GM23338 (cell line): ENCODE data around the gene ASTN1. TPM values are rescaled to one million over a fixed set of nuclear protein-coding genes. Genes with fewer than 3 reads are reported as not detected.

Experiments used
- ATAC-seq: fragments of 200-7000 bp; cut with Tn5 transposase; 3 replicates; pipeline ENCODE4 v1.9.1; 2020
- DNase-seq: peaks from one replicate; pipeline ENCODE4 v3.0.0-alpha.2; 2015; ENCODE audit warnings: low spot score
- H2AFZ ChIP-seq: fragments of 200-600 bp; sonication (generic); 2 replicates; pipeline ENCODE4 v1.8.0; 2016; ENCODE audit warnings: antibody characterized with exemption, mild to moderate bottlenecking, moderate library complexity
- H3F3A ChIP-seq: fragments of 200-600 bp; sonication (generic); replicated peaks from 2 replicates; pipeline ENCODE4 v1.8.0; 2017; ENCODE audit warnings: antibody characterized with exemption, mixed run types, low read depth
- H3K27ac ChIP-seq: fragments of 200-600 bp; sonication (generic); 2 replicates; pipeline ENCODE4 v1.6.1; 2016; ENCODE audit warnings: low read depth
- H3K27me3 ChIP-seq: fragments of 200-600 bp; sonication (generic); 2 replicates; pipeline ENCODE4 v1.8.0; 2016; ENCODE audit warnings: mild to moderate bottlenecking, mixed run types, moderate library complexity; ENCODE audit not compliant: insufficient read depth
- H3K36me3 ChIP-seq: fragments of 200-600 bp; sonication (generic); 2 replicates; pipeline ENCODE4 v1.8.0; 2016; ENCODE audit warnings: mild to moderate bottlenecking; ENCODE audit not compliant: insufficient read depth
- H3K4me1 ChIP-seq: fragments of 200-600 bp; sonication (generic); 2 replicates; pipeline ENCODE4 v1.8.0; 2016; ENCODE audit warnings: mild to moderate bottlenecking, moderate library complexity; ENCODE audit not compliant: insufficient read depth
- H3K4me2 ChIP-seq: fragments of 200-600 bp; sonication (generic); 2 replicates; pipeline ENCODE4 v1.7.1; 2017; ENCODE audit warnings: mixed run types
- H3K4me3 ChIP-seq: fragments of 200-600 bp; sonication (generic); 2 replicates; pipeline ENCODE4 v1.6.1; 2016; ENCODE audit warnings: mixed run types
- H3K79me2 ChIP-seq: fragments of 200-600 bp; sonication (generic); replicated peaks from 2 replicates; pipeline ENCODE4 v1.8.0; 2017; ENCODE audit warnings: mild to moderate bottlenecking; ENCODE audit not compliant: insufficient read depth
- H3K9me2 ChIP-seq: fragments of 200-600 bp; sonication (generic); 2 replicates; pipeline ENCODE4 v1.8.0; 2017; ENCODE audit not compliant: insufficient read depth
- H4K20me1 ChIP-seq: fragments of 200-600 bp; sonication (generic); replicated peaks from 2 replicates; pipeline ENCODE4 v1.8.0; 2017; ENCODE audit warnings: mild to moderate bottlenecking; ENCODE audit not compliant: insufficient read depth
- H3K27ac Mint-ChIP-seq: 2 replicates; pipeline ENCODE4 v1.8.0; 2020; ENCODE audit warnings: inconsistent platforms, mild to moderate bottlenecking, moderate library complexity, mixed read lengths
- H3K27me3 Mint-ChIP-seq: 3 replicates; pipeline ENCODE4 v1.8.0; 2022; ENCODE audit warnings: low read depth, mild to moderate bottlenecking, moderate library complexity, mixed read lengths, inconsistent platforms; ENCODE audit not compliant: insufficient read depth, poor library complexity
- H3K36me3 Mint-ChIP-seq: 3 replicates; pipeline ENCODE4 v1.8.0; 2021; ENCODE audit warnings: low read depth, mild to moderate bottlenecking, inconsistent platforms, moderate library complexity, mixed read lengths
- H3K4me1 Mint-ChIP-seq: 3 replicates; pipeline ENCODE4 v1.8.0; 2020; ENCODE audit warnings: mild to moderate bottlenecking, inconsistent platforms, mixed read lengths
- H3K4me3 Mint-ChIP-seq: 3 replicates; pipeline ENCODE4 v1.8.0; 2021; ENCODE audit warnings: moderate library complexity, mild to moderate bottlenecking, inconsistent platforms, mixed read lengths
- H3K9me3 Mint-ChIP-seq: 3 replicates; pipeline ENCODE4 v1.8.0; 2020; ENCODE audit warnings: moderate library complexity, mild to moderate bottlenecking, inconsistent platforms, mixed read lengths
- CREB1 ChIP-seq: fragments of 250-450 bp; sonication (Bioruptor Pico); IDR thresholded peaks from 2 replicates; pipeline ENCODE4 v1.5.0; 2020; ENCODE audit warnings: low read depth, mild to moderate bottlenecking, moderate library complexity
- CTCF ChIP-seq, 2 experiments: fragments of 200-600 bp in 1 of 2; sonication (generic) in 1 of 2; conservative IDR thresholded peaks; 2 replicates each; pipeline versions ENCODE4 v1.5.1 to v1.6.1; 2016 to 2017; ENCODE audit warnings: antibody characterized with exemption in 2 of 2, low read depth in 2 of 2, mild to moderate bottlenecking in 2 of 2, moderate library complexity in 1 of 2
- ETS1 ChIP-seq: IDR thresholded peaks from 2 replicates; pipeline ENCODE4 v1.6.1; 2016; ENCODE audit warnings: antibody characterized with exemption
- EZH2 ChIP-seq: fragments of 200-600 bp; sonication (generic); IDR thresholded peaks from one replicate; pipeline ENCODE4 v1.8.0; 2017; ENCODE audit warnings: antibody characterized with exemption, mild to moderate bottlenecking, low read depth; ENCODE audit not compliant: unreplicated experiment
- EZH2phosphoT487 ChIP-seq: fragments of 200-600 bp; sonication (generic); IDR thresholded peaks from one replicate; pipeline ENCODE4 v1.8.1; 2018; ENCODE audit warnings: antibody characterized with exemption; ENCODE audit not compliant: unreplicated experiment
- JUNB ChIP-seq: IDR thresholded peaks from one replicate; pipeline ENCODE4 v1.6.1; 2016; ENCODE audit warnings: antibody characterized with exemption; ENCODE audit not compliant: unreplicated experiment
- POLR2AphosphoS5 ChIP-seq: IDR thresholded peaks from 2 replicates; pipeline ENCODE4 v1.6.1; 2016; ENCODE audit warnings: antibody characterized with exemption, low read depth
- ZNF114 ChIP-seq: fragments of 250-450 bp; sonication (Bioruptor Pico); IDR thresholded peaks from 2 replicates; pipeline ENCODE4 v1.5.0; 2020; ENCODE audit warnings: mild to moderate bottlenecking, moderate library complexity
- ZNF331 ChIP-seq: fragments of 250-450 bp; sonication (Bioruptor Pico); IDR thresholded peaks from 2 replicates; pipeline ENCODE4 v1.5.0; 2020; ENCODE audit warnings: low read depth, mild to moderate bottlenecking, moderate library complexity
- ZNF462 ChIP-seq: fragments of 250-450 bp; sonication (Bioruptor Pico); IDR thresholded peaks from 2 replicates; pipeline ENCODE4 v1.5.0; 2020; ENCODE audit warnings: mild to moderate bottlenecking, moderate library complexity
- polyA plus RNA-seq: library from polyadenylated mRNA; unstranded; fragments of >200 nt; fragmentation: Nextera tagmentation; extraction: Ambion mirVana; gene quantifications from 2 replicates; pipeline ENCODE4 v1.2.1, GENCODE V29; 2016
- total RNA-seq: library from RNA; depleted of rRNA; stranded (reverse); fragments of >200 nt; shearing (Covaris generic); gene quantifications from 2 replicates; pipeline ENCODE4 v1.2.3, GENCODE V29; 2014

Gene ASTN1
- total and polyA plus RNA-seq, 2 experiments from 2014 or later = 2.0 to 5.2 TPM

GRCh38 chr1:177045151-177045550 is 119.4 kb downstream of the ASTN1 start:
- Histone ChIP-seq H3K9me2 (peaks cover 4% of the 10 kb centered on the region; the same call in 1 of the 2 replicates), H3K79me2 (no peaks in the 10 kb centered on the region), H3K27ac (no peak overlapping the region), H3F3A (no peaks in the 10 kb centered on the region), H3K4me1 (peaks cover 32% of the 10 kb centered on the region), H3K27me3 (no peaks in the 10 kb centered on the region), H3K36me3 (no peaks in the 10 kb centered on the region), H2AFZ (no peak overlapping the region), H3K4me3 (no peak overlapping the region), H3K4me2 (no peak overlapping the region), H4K20me1 (no peaks in the 10 kb centered on the region)
- TF ChIP-seq POLR2AphosphoS5 (no peak), EZH2phosphoT487 (no peak), EZH2 (no peak)
- Mint-ChIP-seq H3K9me3 (no peaks in the 10 kb centered on the region), H3K4me1 (peaks cover 43% of the 10 kb centered on the region), H3K36me3 (no peaks in the 10 kb centered on the region), H3K27ac (no peak overlapping the region), H3K27me3 (peaks cover 5% of the 10 kb centered on the region), H3K4me3 (no peak overlapping the region; the same call in 2 of the 3 replicates)
- DNase-seq (no peak), ATAC-seq (peak; percentile 10)

- H3K4me1 ChIP-seq = peaks cover 32% of the 10 kb centered on the region
- Mint-ChIP-seq H3K4me3 (peak overlapping the region; percentile 36; the same call in 1 of the 3 replicates), H3K4me1 (peaks cover 46% of the 10 kb centered on the region), H3K36me3 (no peaks in the 10 kb centered on the region), H3K27ac (peak overlapping the region; percentile 87), H3K9me3 (no peaks in the 10 kb centered on the region), H3K27me3 (peaks cover 5% of the 10 kb centered on the region)
- no peak overlapping the region for H3K4me3 ChIP-seq
- H3F3A ChIP-seq = no peaks in the 10 kb centered on the region
- H2AFZ ChIP-seq = no peak overlapping the region
- DNase-seq = peak; percentile 83
- no peaks in the 10 kb centered on the region for H4K20me1 ChIP-seq
- peak overlapping the region; percentile 40; the same call in 1 of the 2 replicates for H3K27ac ChIP-seq
- H3K9me2 ChIP-seq = peaks cover 4% of the 10 kb centered on the region; the same call in 1 of the 2 replicates
- H3K4me2 ChIP-seq = 0 out of 2 replicates have a peak overlapping the region, but pooled peaks have one; percentile 7
- no peaks in the 10 kb centered on the region for H3K36me3 ChIP-seq
- no peaks in the 10 kb centered on the region for H3K79me2 ChIP-seq
- ATAC-seq = peak; percentile 93
- H3K27me3 ChIP-seq = no peaks in the 10 kb centered on the region
- TF ChIP-seq ETS1 (no peak), JUNB (no peak), ZNF331 (CRISPR knock-in tag) (no peak), EZH2phosphoT487 (no peak), CREB1 (CRISPR knock-in tag) (no peak), CTCF (conservative IDR thresholded peaks at IDR 0.05; ENCODE audit: low read depth in 2 of 2) (no peak), ZNF462 (CRISPR knock-in tag) (no peak), EZH2 (no peak), ZNF114 (CRISPR knock-in tag) (no peak)
Observed at GRCh38 chr1:177044390-177044789, 120.1 kb downstream of the ASTN1 start.
